Measurements from ENCODE around the gene EPYC.

EPYC gene

DNA sequence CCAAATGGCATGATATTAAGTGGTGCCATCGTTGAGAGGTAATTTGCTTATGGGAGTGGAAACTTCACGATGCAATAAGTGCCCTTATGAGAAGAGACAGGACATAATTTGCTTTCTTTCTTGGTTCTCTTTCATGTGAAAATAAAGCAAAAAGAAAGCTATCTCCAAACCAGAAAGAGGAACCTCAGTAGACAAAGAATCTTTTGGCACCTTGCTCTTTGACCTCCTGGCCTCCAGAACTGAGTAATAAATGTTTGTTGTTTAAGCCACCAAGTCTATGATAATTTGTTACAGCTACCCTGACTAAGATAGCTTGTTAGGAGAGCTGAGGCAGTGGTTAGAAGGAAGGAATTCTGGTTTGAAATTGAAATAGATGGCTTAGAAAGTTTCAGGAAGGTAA is 89.4 kb downstream of the EPYC start:
- no peak for ATAC-seq

More for the DNA sequence above, 89.4 kb downstream of the EPYC start:
- TF ChIP-seq ZFP3 (CRISPR knock-in tag; IDR thresholded peaks at IDR 0.05) = no peak
- TF ChIP-seq PPARA (CRISPR knock-in tag; IDR thresholded peaks at IDR 0.05; ENCODE audit: borderline replicate concordance) = no peak
- TF ChIP-seq OSR1 (CRISPR knock-in tag; IDR thresholded peaks at IDR 0.05) = no peak
- TF ChIP-seq, protein P1, sequence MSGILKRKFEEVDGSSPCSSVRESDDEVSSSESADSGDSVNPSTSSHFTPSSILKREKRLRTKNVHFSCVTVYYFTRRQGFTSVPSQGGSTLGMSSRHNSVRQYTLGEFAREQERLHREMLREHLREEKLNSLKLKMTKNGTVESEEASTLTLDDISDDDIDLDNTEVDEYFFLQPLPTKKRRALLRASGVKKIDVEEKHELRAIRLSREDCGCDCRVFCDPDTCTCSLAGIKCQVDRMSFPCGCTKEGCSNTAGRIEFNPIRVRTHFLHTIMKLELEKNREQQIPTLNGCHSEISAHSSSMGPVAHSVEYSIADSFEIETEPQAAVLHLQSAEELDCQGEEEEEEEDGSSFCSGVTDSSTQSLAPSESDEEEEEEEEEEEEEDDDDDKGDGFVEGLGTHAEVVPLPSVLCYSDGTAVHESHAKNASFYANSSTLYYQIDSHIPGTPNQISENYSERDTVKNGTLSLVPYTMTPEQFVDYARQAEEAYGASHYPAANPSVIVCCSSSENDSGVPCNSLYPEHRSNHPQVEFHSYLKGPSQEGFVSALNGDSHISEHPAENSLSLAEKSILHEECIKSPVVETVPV (CRISPR knock-in tag; IDR thresholded peaks at IDR 0.05) = no peak
- TF ChIP-seq CSDC2 (CRISPR knock-in tag; IDR thresholded peaks at IDR 0.05) = no peak
- no peak for TF ChIP-seq ZNF565 (CRISPR knock-in tag; conservative IDR thresholded peaks at IDR 0.05; ENCODE audit: low read depth)
- no peak for TF ChIP-seq ISL1 (CRISPR knock-in tag; IDR thresholded peaks at IDR 0.05)

Data from SK-N-SH treated with all-trans-retinoic acid at 6 μM for 48 hours (cell line).